WTC11 (cell line): ENCODE measurements around the gene BOD1.

Experiments
- CTCF ChIP-seq: fragments of 200-600 bp; IDR thresholded peaks from 2 replicates; pipeline ENCODE4 v1.8.0; 2022; ENCODE audit warnings: antibody characterized with exemption
- ESRRA ChIP-seq: sonication (generic); formaldehyde crosslinking; IDR thresholded peaks from 2 replicates; pipeline ENCODE4 v1.8.1; 2022; ENCODE audit warnings: mild to moderate bottlenecking, missing genetic modification reagents, borderline replicate concordance
- JUN ChIP-seq: sonication (generic); formaldehyde crosslinking; IDR thresholded peaks from 2 replicates; pipeline ENCODE4 v1.8.0; 2023; ENCODE audit warnings: mild to moderate bottlenecking, missing genetic modification reagents
- PRDM15 ChIP-seq: sonication (generic); formaldehyde crosslinking; IDR thresholded peaks from 2 replicates; pipeline ENCODE4 v1.8.0; 2022; ENCODE audit warnings: missing genetic modification reagents
- SP1 ChIP-seq: sonication (generic); formaldehyde crosslinking; conservative IDR thresholded peaks from 2 replicates; pipeline ENCODE4 v1.8.1; 2022; ENCODE audit warnings: missing genetic modification reagents
- USF2 ChIP-seq: sonication (generic); formaldehyde crosslinking; IDR thresholded peaks from 2 replicates; pipeline ENCODE4 v1.8.1; 2023; ENCODE audit warnings: mild to moderate bottlenecking, missing genetic modification reagents, moderate library complexity
- TF ChIP-seq, protein P1 (sequence below): sonication (generic); formaldehyde crosslinking; IDR thresholded peaks from 2 replicates; pipeline ENCODE4 v1.8.0; 2022; ENCODE audit warnings: mild to moderate bottlenecking, missing genetic modification reagents
- TF ChIP-seq, protein P2 (sequence below): sonication (generic); formaldehyde crosslinking; IDR thresholded peaks from 2 replicates; pipeline ENCODE4 v1.8.0; 2022; ENCODE audit warnings: mild to moderate bottlenecking, missing genetic modification reagents
- TF ChIP-seq, protein P3 (sequence below): sonication (generic); formaldehyde crosslinking; conservative IDR thresholded peaks from 2 replicates; pipeline ENCODE4 v1.8.1; 2022; ENCODE audit warnings: mild to moderate bottlenecking, missing genetic modification reagents
- TF ChIP-seq, protein P4 (sequence below): sonication (generic); formaldehyde crosslinking; IDR thresholded peaks from 2 replicates; pipeline ENCODE4 v1.8.1; 2022; ENCODE audit warnings: low read depth, mild to moderate bottlenecking, moderate library complexity, missing genetic modification reagents, borderline replicate concordance

DNA sequence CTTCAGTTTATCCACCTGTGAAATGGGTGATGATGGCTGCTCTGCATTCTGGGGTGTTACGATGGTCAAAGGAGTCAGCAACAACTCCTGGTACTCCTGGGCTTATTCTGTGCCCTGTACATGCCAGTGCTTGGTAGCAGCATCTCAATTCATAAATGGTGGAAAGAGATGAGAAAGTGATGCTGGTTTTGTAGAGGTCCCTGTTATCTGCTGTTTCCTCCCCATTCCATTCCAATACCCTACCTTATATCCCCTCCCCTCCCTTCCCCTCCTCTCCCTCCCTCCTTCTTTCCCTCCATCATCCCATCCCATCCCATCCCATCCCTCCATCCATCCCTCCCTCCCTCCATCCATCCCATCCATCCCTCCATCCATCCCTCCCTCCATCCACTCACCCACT lies 19.1 kb downstream of the BOD1 start:
- TF ChIP-seq PRDM15 (CRISPR knock-in tag) (no peak), JUN (CRISPR knock-in tag) (no peak), CTCF (no peak), ESRRA (CRISPR knock-in tag) (no peak), USF2 (CRISPR knock-in tag) (no peak), SP1 (CRISPR knock-in tag) (no peak)
- TF ChIP-seq, protein P1, sequence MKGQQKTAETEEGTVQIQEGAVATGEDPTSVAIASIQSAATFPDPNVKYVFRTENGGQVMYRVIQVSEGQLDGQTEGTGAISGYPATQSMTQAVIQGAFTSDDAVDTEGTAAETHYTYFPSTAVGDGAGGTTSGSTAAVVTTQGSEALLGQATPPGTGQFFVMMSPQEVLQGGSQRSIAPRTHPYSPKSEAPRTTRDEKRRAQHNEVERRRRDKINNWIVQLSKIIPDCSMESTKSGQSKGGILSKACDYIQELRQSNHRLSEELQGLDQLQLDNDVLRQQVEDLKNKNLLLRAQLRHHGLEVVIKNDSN (CRISPR knock-in tag), result no peak
- TF ChIP-seq, protein P2, sequence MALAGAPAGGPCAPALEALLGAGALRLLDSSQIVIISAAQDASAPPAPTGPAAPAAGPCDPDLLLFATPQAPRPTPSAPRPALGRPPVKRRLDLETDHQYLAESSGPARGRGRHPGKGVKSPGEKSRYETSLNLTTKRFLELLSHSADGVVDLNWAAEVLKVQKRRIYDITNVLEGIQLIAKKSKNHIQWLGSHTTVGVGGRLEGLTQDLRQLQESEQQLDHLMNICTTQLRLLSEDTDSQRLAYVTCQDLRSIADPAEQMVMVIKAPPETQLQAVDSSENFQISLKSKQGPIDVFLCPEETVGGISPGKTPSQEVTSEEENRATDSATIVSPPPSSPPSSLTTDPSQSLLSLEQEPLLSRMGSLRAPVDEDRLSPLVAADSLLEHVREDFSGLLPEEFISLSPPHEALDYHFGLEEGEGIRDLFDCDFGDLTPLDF (CRISPR knock-in tag), result no peak
- TF ChIP-seq, protein P3, sequence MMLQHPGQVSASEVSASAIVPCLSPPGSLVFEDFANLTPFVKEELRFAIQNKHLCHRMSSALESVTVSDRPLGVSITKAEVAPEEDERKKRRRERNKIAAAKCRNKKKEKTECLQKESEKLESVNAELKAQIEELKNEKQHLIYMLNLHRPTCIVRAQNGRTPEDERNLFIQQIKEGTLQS, result no peak
- TF ChIP-seq, protein P4, sequence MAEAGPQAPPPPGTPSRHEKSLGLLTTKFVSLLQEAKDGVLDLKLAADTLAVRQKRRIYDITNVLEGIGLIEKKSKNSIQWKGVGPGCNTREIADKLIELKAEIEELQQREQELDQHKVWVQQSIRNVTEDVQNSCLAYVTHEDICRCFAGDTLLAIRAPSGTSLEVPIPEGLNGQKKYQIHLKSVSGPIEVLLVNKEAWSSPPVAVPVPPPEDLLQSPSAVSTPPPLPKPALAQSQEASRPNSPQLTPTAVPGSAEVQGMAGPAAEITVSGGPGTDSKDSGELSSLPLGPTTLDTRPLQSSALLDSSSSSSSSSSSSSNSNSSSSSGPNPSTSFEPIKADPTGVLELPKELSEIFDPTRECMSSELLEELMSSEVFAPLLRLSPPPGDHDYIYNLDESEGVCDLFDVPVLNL, result no peak
